HCT116 (cell line): ENCODE measurements around the gene MIER2. TPM values are rescaled to one million over a fixed set of nuclear protein-coding genes. Genes with fewer than 3 reads are reported as not detected.

ENCODE experiments used
- ATAC-seq: fragments of 200-7000 bp; cut with Tn5 transposase; 2 replicates; pipeline ENCODE4 v1.9.1; 2020; ENCODE audit warnings: mild to moderate bottlenecking, moderate library complexity
- BruUV-seq: library from RNA; stranded (reverse); fragments of 400-500 nt; replicated peaks from 2 replicates; lab custom pipeline; 2021; lab: Mats Ljungman, UMichigan
- CTCF ChIA-PET: fragments of 300-600 bp; sonication (Branson Sonifier 250); formaldehyde crosslinking; loops from one replicate; lab custom pipeline; 2021; ENCODE audit warnings: antibody characterized with exemption; lab: Charles Lee
- POLR2A ChIA-PET: fragments of 300-600, 350-600 bp; sonication (Branson Sonifier 250); formaldehyde crosslinking; loops from one replicate; lab custom pipeline; 2021; ENCODE audit warnings: antibody characterized with exemption; lab: Charles Lee
- RAD21 ChIA-PET, 2 experiments: fragments of 300-600 bp; sonication (Branson Sonifier 250); formaldehyde crosslinking; loops; one replicate each; lab custom pipeline; 2023; ENCODE audit warnings: low total read pairs in 2 of 2; ENCODE audit not compliant: uncharacterized antibody in 2 of 2, unreplicated experiment in 2 of 2, low non-redundant PET in 1 of 2; lab: Charles Lee
- DNase-seq: peaks from one replicate; pipeline ENCODE4 v3.0.0-alpha.2; 2010; ENCODE audit warnings: low read depth, low spot score
- H2AFZ ChIP-seq: fragments of 200-600 bp; shearing (Covaris generic), sonication (generic); 2 replicates; pipeline ENCODE4 v1.6.1; 2017; ENCODE audit warnings: low read depth, mixed run types, mixed read lengths, antibody characterized with exemption, low read length; ENCODE audit not compliant: poor library complexity, severe bottlenecking
- H3K27ac ChIP-seq: 2 replicates; pipeline ENCODE4 v1.5.1; 2012; ENCODE audit warnings: low read depth, low read length
- H3K27me3 ChIP-seq: fragments of 200-600 bp; sonication (generic); 2 replicates; pipeline ENCODE4 v1.6.1; 2016; ENCODE audit warnings: mixed run types, low read length, mixed read lengths; ENCODE audit not compliant: insufficient read depth
- H3K36me3 ChIP-seq, 2 experiments: fragments of 200-500 bp in 1 of 2; fragments of 200-600 bp in 1 of 2; sonication (Bioruptor generic) in 1 of 2; sonication (generic) in 1 of 2; 2 replicates each; pipeline versions ENCODE4 v1.5.1 to v1.6.1; 2014 to 2016; ENCODE audit warnings: low read length in 2 of 2, inconsistent platforms in 1 of 2, mixed read lengths in 1 of 2, mixed run types in 1 of 2; ENCODE audit not compliant: insufficient read depth in 2 of 2, control insufficient read depth in 1 of 2
- H3K4me1 ChIP-seq, 2 experiments: fragments of 200-600 bp in 1 of 2; sonication (generic) in 1 of 2; 2 replicates each; pipeline versions ENCODE4 v1.5.1 to v1.6.1; 2012 to 2017; ENCODE audit warnings: low read length in 2 of 2, inconsistent platforms in 1 of 2, mild to moderate bottlenecking in 1 of 2, mixed read lengths in 1 of 2, mixed run types in 1 of 2, moderate library complexity in 1 of 2; ENCODE audit not compliant: insufficient read depth in 2 of 2, control insufficient read depth in 1 of 2
- H3K4me2 ChIP-seq: fragments of 200-600 bp; sonication (generic); 2 replicates; pipeline ENCODE4 v1.6.1; 2017; ENCODE audit warnings: mixed run types, low read length, mixed read lengths
- H3K4me3 ChIP-seq, 2 experiments: fragments of 200-600 bp in 1 of 2; sonication (generic) in 1 of 2; replicated peaks in 1 of 2; 2 replicates each; pipeline ENCODE4 v1.5.1; 2011 to 2016; ENCODE audit warnings: low read length in 2 of 2, control low read depth in 1 of 2, low read depth in 1 of 2, mild to moderate bottlenecking in 1 of 2, mixed read lengths in 1 of 2, mixed run types in 1 of 2
- H3K79me2 ChIP-seq: fragments of 200-600 bp; sonication (generic); 2 replicates; pipeline ENCODE4 v1.6.1; 2017; ENCODE audit warnings: mild to moderate bottlenecking, mixed run types, low read length, moderate library complexity, mixed read lengths; ENCODE audit not compliant: insufficient read depth
- H3K9ac ChIP-seq: fragments of 200-600 bp; sonication (generic); 2 replicates; pipeline ENCODE4 v1.6.1; 2016; ENCODE audit warnings: low read length, mixed read lengths
- H3K9me2 ChIP-seq: fragments of 200-600 bp; sonication (generic), shearing (Covaris generic); 2 replicates; pipeline ENCODE4 v1.6.1; 2017; ENCODE audit warnings: mixed run types, mild to moderate bottlenecking, moderate library complexity; ENCODE audit not compliant: insufficient read depth
- H3K9me3 ChIP-seq, 2 experiments: fragments of 200-500 bp in 1 of 2; fragments of 200-600 bp in 1 of 2; sonication (Bioruptor generic) in 1 of 2; sonication (generic) in 1 of 2; 2 replicates each; pipeline ENCODE4 v1.6.1; 2014 to 2017; ENCODE audit warnings: low read length in 2 of 2, mixed read lengths in 2 of 2, inconsistent platforms in 1 of 2, low read depth in 1 of 2, mild to moderate bottlenecking in 1 of 2, mixed run types in 1 of 2, moderate library complexity in 1 of 2; ENCODE audit not compliant: control insufficient read depth in 1 of 2, insufficient read depth in 1 of 2
- H4K20me1 ChIP-seq: fragments of 200-600 bp; sonication (generic), shearing (Covaris generic); 2 replicates; pipeline ENCODE4 v1.6.1; 2017; ENCODE audit warnings: mixed run types, mild to moderate bottlenecking, moderate library complexity; ENCODE audit not compliant: insufficient read depth
- CBX3 ChIP-seq: IDR thresholded peaks from 2 replicates; pipeline ENCODE4 v1.6.1; 2012; ENCODE audit warnings: low read depth
- CEBPB ChIP-seq: IDR thresholded peaks from 2 replicates; pipeline ENCODE4 v1.6.1; 2012; ENCODE audit warnings: low read depth
- EGR1 ChIP-seq: IDR thresholded peaks from 2 replicates; pipeline ENCODE4 v1.6.1; 2012; ENCODE audit warnings: low read depth
- ELF1 ChIP-seq: IDR thresholded peaks from 2 replicates; pipeline ENCODE4 v1.6.1; 2012; ENCODE audit warnings: low read depth, borderline replicate concordance
- EZH2 ChIP-seq: fragments of 200-600 bp; sonication (generic); IDR thresholded peaks from 2 replicates; pipeline ENCODE4 v1.6.1; 2017; ENCODE audit warnings: antibody characterized with exemption, mixed run types
- EZH2phosphoT487 ChIP-seq: fragments of 200-600 bp; IDR thresholded peaks from 2 replicates; pipeline ENCODE4 v1.6.1; 2018; ENCODE audit warnings: antibody characterized with exemption, borderline replicate concordance
- FOSL1 ChIP-seq: IDR thresholded peaks from 2 replicates; pipeline ENCODE4 v1.6.1; 2012; ENCODE audit warnings: low read depth
- POLR2AphosphoS5 ChIP-seq: IDR thresholded peaks from 2 replicates; pipeline ENCODE4 v1.6.1; 2011; ENCODE audit warnings: mild to moderate bottlenecking, low read depth, low read length, moderate library complexity
- RAD21 ChIP-seq: IDR thresholded peaks from 2 replicates; pipeline ENCODE4 v1.6.1; 2012; ENCODE audit warnings: low read depth, mild to moderate bottlenecking
- SIN3A ChIP-seq: IDR thresholded peaks from 2 replicates; pipeline ENCODE4 v1.6.1; 2012; ENCODE audit warnings: low read depth
- SP1 ChIP-seq: IDR thresholded peaks from 2 replicates; pipeline ENCODE4 v1.6.1; 2012; ENCODE audit warnings: low read depth
- SRF ChIP-seq: IDR thresholded peaks from 2 replicates; pipeline ENCODE4 v1.6.1; 2012; ENCODE audit warnings: low read depth
- TCF7L2 ChIP-seq: IDR thresholded peaks from 2 replicates; pipeline ENCODE4 v1.7.0; 2011; ENCODE audit warnings: borderline replicate concordance, inconsistent platforms; ENCODE audit not compliant: insufficient read depth, insufficient read length; ENCODE audit errors: extremely low read depth
- ZNF274 ChIP-seq: fragments of 200-500 bp; sonication (Bioruptor generic); IDR thresholded peaks from 2 replicates; pipeline ENCODE4 v1.6.1; 2014; ENCODE audit warnings: mild to moderate bottlenecking, low read depth, low read length, inconsistent platforms
- intact Hi-C: fragments of 100-400 bp; cut with micrococcal nuclease; formaldehyde crosslinking; loops from 2 replicates; pipeline ENCODE4 v1.10.0; 2022
- total RNA-seq: library from RNA; stranded (reverse); gene quantifications from one replicate; pipeline ENCODE4 v1.2.1, GENCODE V29; 2021; ENCODE audit not compliant: unreplicated experiment
- TF ChIP-seq, protein P1 (sequence below): IDR thresholded peaks from 2 replicates; pipeline ENCODE4 v1.6.1; 2012
- TF ChIP-seq, protein P2 (sequence below), 3 experiments: fragments of 200-600 bp in 1 of 3; sonication (generic) in 1 of 3; IDR thresholded peaks in 2 of 3; conservative IDR thresholded peaks in 1 of 3; 2 replicates each; pipeline ENCODE4 v1.5.1; 2012 to 2017; ENCODE audit warnings: low read depth in 2 of 3, low read length in 2 of 3, antibody characterized with exemption in 1 of 3, borderline replicate concordance in 1 of 3, control low read depth in 1 of 3, mild to moderate bottlenecking in 1 of 3, mixed read lengths in 1 of 3, mixed run types in 1 of 3, moderate library complexity in 1 of 3; ENCODE audit not compliant: insufficient read depth in 1 of 3
- TF ChIP-seq, protein P3 (sequence below): IDR thresholded peaks from 2 replicates; pipeline ENCODE4 v1.6.1; 2012; ENCODE audit warnings: low read depth
- TF ChIP-seq, protein P4 (sequence below): IDR thresholded peaks from 2 replicates; pipeline ENCODE4 v1.6.1; 2012

Gene MIER2
- total RNA-seq, 1 experiment from 2014 or later: 41.5 TPM

DNA sequence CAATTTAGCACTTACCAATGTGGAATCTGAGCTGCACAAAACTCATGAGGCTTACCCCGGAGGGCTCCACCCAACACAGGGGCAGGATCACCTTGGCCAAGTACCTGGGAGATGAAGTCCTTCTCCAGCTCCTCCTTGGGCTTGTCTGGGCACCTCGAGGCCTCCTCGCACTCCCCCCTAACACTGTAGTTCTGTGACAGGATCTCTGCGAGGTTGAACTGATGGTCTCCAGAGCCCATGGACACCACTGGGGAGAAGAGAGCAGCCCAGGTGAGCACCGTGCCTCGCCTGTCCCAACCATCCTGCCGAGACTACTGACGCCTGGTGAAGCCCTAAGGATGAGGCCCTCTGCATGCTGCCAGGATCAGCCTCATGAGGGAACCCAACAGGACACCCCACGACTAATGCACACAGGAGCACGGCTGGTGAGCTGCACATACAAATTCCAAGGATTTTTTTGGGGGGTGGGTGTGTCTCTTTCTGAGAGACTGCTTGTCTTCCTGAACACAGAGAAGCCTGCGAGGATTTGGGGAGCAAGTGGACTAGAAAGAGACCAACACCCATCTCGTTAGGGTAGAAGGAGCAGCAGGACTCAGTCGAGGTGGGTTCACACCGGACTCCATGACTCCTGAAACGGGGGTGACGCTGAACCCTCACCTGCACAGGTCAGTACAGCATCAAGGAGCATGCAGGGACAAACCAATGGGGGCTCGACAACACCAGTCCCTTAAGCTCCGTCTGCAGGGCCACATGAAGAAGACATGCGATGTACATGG is 10.1 kb downstream of the MIER2 start:
- intact Hi-C loops: no loop called here
- Histone ChIP-seq H3K79me2 (peaks cover 69% of the 10 kb centered on the region), H3K27ac (no peak overlapping the region), H3K9me3 (peaks cover 0 to 12% of the 10 kb centered on the region in 2 experiments; a peak in 2 of 4 replicates), H2AFZ (no peak overlapping the region), H3K27me3 (no peaks in the 10 kb centered on the region), H3K9me2 (no peaks in the 10 kb centered on the region), H3K36me3 (peaks cover 8 to 32% of the 10 kb centered on the region in 2 experiments), H3K4me3 (no peak overlapping the region), H3K9ac (no peak overlapping the region), H4K20me1 (no peaks in the 10 kb centered on the region), H3K4me2 (no peak overlapping the region), H3K4me1 (no peaks in the 10 kb centered on the region)
- ChIA-PET POLR2A (interaction anchor here (0.6 kb wide), 1 partner anchor 181 kb away, joined by 4 read pairs; no protein-coding TSS in a partner anchor), RAD21 (no interaction called here), CTCF (no interaction called here)
- no TSS peak for BruUV-seq
- ATAC-seq (no peak), DNase-seq (no peak)
- no peak for TF ChIP-seq RAD21
- TF ChIP-seq TCF7L2: no peak
- TF ChIP-seq, protein P1, sequence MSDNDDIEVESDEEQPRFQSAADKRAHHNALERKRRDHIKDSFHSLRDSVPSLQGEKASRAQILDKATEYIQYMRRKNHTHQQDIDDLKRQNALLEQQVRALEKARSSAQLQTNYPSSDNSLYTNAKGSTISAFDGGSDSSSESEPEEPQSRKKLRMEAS: no peak
- no peak for TF ChIP-seq ELF1
- TF ChIP-seq EGR1: no peak
- TF ChIP-seq SP1: no peak
- TF ChIP-seq CEBPB: no peak
- TF ChIP-seq, protein P2, sequence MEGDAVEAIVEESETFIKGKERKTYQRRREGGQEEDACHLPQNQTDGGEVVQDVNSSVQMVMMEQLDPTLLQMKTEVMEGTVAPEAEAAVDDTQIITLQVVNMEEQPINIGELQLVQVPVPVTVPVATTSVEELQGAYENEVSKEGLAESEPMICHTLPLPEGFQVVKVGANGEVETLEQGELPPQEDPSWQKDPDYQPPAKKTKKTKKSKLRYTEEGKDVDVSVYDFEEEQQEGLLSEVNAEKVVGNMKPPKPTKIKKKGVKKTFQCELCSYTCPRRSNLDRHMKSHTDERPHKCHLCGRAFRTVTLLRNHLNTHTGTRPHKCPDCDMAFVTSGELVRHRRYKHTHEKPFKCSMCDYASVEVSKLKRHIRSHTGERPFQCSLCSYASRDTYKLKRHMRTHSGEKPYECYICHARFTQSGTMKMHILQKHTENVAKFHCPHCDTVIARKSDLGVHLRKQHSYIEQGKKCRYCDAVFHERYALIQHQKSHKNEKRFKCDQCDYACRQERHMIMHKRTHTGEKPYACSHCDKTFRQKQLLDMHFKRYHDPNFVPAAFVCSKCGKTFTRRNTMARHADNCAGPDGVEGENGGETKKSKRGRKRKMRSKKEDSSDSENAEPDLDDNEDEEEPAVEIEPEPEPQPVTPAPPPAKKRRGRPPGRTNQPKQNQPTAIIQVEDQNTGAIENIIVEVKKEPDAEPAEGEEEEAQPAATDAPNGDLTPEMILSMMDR (IDR thresholded peaks at IDR 0.05 in 2 of 3, conservative IDR thresholded peaks at IDR 0.05 in 1 of 3; ENCODE audit: borderline replicate concordance in 1 of 3, insufficient read depth in 1 of 3, low read depth in 2 of 3, low read length in 2 of 3): no peak
- TF ChIP-seq, protein P3, sequence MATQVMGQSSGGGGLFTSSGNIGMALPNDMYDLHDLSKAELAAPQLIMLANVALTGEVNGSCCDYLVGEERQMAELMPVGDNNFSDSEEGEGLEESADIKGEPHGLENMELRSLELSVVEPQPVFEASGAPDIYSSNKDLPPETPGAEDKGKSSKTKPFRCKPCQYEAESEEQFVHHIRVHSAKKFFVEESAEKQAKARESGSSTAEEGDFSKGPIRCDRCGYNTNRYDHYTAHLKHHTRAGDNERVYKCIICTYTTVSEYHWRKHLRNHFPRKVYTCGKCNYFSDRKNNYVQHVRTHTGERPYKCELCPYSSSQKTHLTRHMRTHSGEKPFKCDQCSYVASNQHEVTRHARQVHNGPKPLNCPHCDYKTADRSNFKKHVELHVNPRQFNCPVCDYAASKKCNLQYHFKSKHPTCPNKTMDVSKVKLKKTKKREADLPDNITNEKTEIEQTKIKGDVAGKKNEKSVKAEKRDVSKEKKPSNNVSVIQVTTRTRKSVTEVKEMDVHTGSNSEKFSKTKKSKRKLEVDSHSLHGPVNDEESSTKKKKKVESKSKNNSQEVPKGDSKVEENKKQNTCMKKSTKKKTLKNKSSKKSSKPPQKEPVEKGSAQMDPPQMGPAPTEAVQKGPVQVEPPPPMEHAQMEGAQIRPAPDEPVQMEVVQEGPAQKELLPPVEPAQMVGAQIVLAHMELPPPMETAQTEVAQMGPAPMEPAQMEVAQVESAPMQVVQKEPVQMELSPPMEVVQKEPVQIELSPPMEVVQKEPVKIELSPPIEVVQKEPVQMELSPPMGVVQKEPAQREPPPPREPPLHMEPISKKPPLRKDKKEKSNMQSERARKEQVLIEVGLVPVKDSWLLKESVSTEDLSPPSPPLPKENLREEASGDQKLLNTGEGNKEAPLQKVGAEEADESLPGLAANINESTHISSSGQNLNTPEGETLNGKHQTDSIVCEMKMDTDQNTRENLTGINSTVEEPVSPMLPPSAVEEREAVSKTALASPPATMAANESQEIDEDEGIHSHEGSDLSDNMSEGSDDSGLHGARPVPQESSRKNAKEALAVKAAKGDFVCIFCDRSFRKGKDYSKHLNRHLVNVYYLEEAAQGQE: no peak
- TF ChIP-seq EZH2: no peak
- TF ChIP-seq CBX3: no peak
- TF ChIP-seq, protein P4, sequence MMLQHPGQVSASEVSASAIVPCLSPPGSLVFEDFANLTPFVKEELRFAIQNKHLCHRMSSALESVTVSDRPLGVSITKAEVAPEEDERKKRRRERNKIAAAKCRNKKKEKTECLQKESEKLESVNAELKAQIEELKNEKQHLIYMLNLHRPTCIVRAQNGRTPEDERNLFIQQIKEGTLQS: no peak
- no peak for TF ChIP-seq FOSL1
- no peak for TF ChIP-seq SRF
- no peak for TF ChIP-seq ZNF274
- no peak for TF ChIP-seq EZH2phosphoT487
- no peak for TF ChIP-seq POLR2AphosphoS5
- no peak for TF ChIP-seq SIN3A
